Liver (tissue), 3 donors: Measurements from ENCODE around the gene NUP54.

Experiments
- CTCF ChIP-seq: fragments of 150-350 bp; IDR thresholded peaks from 2 replicates; pipeline ENCODE4 v1.5.1; 2017; ENCODE audit warnings: improper control_type of control experiment, low read depth, low read length; ENCODE audit not compliant: missing input control
- JUND ChIP-seq, 2 donors: IDR thresholded peaks; 2 replicates each; pipeline ENCODE4 v1.6.1; 2016; ENCODE audit warnings: antibody characterized with exemption in 2 of 2
- NR2F2 ChIP-seq: IDR thresholded peaks from 2 replicates; pipeline ENCODE4 v1.6.1; 2016; ENCODE audit warnings: antibody characterized with exemption
- RAD21 ChIP-seq, 2 donors: IDR thresholded peaks; 2 replicates each; pipeline ENCODE4 v1.6.1; 2016; ENCODE audit warnings: antibody characterized with exemption in 2 of 2, mild to moderate bottlenecking in 2 of 2
- REST ChIP-seq: IDR thresholded peaks from 2 replicates; pipeline ENCODE4 v1.6.1; 2016; ENCODE audit warnings: antibody characterized with exemption, mild to moderate bottlenecking
- TAF1 ChIP-seq: conservative IDR thresholded peaks from 2 replicates; pipeline ENCODE4 v1.6.1; 2016; ENCODE audit warnings: antibody characterized with exemption, mild to moderate bottlenecking
- YY1 ChIP-seq: IDR thresholded peaks from 2 replicates; pipeline ENCODE4 v1.6.1; 2016; ENCODE audit warnings: antibody characterized with exemption, mild to moderate bottlenecking
- donor health status: healthy.
- donor health status: healthy.

GRCh38 chr4:76156635-76157034 lies 8.4 kb upstream of the NUP54 start:
- TF ChIP-seq CTCF (no peak), NR2F2 (no peak), REST (no peak), YY1 (no peak), TAF1 (no peak), JUND (IDR thresholded peaks at IDR 0.05) (no peak), RAD21 (IDR thresholded peaks at IDR 0.05) (no peak)
